ENCODE data around the gene SMIM22.
"Not testable (repeated sequence)": the region's sequence is repeated elsewhere in the genome, so short reads cannot be mapped to it uniquely, and the experiment has no call there.

SMIM22 gene

GRCh38 chr16:4769306-4769638 is 25.9 kb upstream of the SMIM22 start:
- no peak for DNase-seq

GRCh38 chr16:4771646-4772045 is 23.5 kb upstream of the SMIM22 start:
- DNase-seq: no peak

GRCh38 chr16:4772351-4772750 is 22.8 kb upstream of the SMIM22 start:
- no peak for DNase-seq

DNA sequence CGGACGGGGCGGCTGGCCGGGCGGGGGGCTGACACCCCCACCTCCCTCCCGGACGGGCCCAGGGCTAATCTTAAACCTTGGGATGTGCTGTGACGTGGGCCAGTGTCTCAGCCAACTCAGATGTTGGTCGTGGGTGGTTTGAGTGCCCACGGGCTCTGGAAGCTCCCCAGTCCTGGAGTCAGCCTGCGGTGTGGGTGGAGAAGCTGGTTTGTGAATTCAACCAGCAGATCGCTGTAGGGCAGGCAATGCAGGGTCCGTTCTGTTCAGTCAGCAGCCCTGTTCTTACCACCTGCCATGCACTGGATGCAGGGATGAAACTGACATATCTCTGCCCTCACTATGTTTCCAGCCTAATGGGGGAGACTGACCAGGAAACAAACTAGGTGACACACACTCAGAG is 20.2 kb upstream of the SMIM22 start:
- DNase-seq: no peak

- no peak for DNase-seq
Observed at GRCh38 chr16:4776141-4776705, 18.9 kb upstream of the SMIM22 start.

DNA sequence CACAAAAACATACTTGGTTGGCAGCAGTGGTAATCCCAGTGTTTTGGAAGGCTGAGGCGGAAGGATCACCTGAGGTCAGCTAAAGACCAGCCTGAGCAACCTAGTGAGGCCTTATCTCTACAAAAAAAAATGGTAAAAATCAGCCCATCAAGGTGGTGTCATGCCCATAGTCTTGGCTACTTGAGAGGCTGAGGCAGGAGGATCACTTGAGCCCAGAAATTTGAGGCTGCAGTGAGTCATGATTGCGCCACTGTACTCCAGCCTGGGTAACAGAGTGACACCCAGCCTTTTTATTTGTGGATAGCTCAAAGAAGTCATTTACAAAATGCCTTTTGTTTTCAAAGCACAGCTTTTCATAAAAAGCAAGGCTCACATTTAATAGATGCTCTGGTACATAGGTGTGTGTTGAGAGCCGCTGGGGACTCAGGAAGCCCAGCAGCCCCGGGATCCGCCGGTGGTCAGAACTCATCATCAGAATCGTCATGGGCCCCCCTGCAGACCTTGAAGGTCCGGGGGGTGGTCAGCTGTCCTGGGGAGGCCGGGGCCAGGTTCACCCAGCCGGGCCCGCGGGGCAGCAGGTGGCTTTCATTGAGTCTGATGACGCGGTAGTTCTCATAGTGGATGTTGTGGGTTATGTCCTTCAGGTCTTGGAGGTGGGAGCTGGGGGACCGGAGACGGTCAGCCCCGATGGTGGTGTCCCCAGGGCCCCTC is 17.7 kb upstream of the SMIM22 start:
- DNase-seq: no peak

- DNase-seq: no peak
Observed at GRCh38 chr16:4778050-4778392, 17.1 kb upstream of the SMIM22 start.

DNA sequence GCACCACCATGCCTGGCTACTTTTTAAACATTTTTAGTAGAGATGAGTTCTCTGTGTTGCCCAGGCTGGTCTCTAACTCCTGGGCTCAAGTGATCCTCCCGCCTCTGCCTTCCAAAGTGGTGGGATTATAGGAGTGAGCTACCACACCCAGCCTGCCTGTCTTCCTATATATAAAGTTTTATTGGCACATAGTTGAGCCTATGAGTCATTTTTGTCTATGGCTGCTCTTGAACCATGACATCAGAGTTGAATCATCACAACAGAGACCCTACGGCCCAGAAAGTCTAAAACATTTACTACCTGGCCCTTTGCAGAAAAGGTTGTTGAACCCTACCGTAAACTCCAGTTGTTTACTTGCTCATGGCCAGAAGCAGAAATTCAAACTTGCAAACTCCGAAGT is 14.9 kb upstream of the SMIM22 start:
- no peak for DNase-seq

DNA sequence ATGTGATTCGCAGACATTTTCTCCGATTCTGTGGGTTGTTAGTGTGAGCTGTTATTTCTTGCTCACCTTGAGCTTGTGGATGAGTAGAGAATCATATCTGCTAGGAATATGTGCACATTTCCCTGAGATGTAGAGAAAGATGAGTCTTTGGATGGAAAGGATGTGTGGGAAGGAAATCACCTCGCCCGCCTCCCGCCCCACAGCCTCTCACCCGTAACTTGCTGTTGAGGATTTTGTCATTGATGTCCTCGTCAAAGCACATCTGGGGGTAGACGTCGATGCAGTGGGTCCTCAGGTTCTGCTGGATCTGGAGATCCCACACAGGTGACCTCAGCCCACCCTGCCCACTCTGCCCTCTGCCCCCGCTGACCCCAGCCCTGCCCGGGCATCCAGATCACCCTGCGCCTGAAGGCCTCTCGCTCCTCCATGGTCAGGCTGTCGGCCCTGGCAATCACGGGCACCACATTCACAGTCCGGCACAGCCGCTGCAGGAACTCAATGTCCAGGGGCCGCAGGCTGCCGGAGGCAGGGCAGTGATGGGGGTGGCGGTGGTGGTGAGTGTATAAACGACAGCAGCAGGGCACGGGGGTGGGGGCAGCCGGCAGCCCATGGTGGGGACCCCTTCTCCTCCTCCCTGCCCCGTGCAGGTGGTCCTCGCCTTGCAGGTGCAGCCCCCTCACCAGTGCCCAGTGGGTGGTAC is 11.8 kb upstream of the SMIM22 start:
- DNase-seq: no peak

DNA sequence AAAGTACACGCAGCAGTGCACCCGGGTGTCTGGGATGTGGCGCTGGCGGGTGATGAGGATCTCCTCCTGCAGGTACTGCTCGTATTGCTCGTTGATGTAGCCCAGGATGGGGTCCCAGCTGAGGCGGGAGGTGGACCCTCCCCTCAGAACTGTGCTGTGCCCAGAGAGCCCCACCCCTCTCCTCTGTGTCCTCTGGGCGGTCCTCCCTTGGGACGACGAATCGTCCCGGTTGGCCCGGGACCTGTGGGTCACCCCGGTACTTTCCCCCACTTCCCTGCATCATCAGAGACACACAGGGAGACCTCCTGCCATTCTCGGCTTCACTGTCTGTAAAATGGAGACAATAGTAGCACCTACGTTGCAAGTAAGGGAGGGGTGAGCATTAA is 11.2 kb upstream of the SMIM22 start:
- no peak for DNase-seq

DNA sequence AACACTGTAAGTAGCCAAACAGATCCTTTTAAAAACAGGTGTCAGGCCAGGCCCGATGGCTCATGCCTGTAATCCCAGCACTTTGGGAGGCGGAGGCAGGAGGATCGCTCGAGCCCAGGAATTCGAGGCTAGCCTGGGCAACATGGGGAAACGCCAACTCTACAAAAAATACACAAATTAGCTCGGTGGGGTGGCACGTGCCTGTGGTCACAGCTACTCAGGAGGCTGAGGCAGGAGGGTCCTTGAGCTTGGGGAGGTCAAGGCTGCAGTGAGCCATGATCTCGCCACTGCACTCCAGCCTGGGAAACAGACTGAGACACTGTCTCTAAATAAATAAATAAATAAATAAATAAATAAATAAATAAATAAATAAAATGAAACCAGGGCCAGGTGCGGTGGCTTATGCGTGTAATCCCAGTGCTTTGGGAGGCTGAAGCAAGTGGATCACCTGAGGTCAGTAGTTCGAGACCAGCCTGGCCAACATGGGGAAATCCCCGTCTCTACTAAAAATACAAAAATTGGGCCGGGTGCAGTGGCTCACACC is 10.7 kb upstream of the SMIM22 start:
- DNase-seq: not testable (repeated sequence)

DNA sequence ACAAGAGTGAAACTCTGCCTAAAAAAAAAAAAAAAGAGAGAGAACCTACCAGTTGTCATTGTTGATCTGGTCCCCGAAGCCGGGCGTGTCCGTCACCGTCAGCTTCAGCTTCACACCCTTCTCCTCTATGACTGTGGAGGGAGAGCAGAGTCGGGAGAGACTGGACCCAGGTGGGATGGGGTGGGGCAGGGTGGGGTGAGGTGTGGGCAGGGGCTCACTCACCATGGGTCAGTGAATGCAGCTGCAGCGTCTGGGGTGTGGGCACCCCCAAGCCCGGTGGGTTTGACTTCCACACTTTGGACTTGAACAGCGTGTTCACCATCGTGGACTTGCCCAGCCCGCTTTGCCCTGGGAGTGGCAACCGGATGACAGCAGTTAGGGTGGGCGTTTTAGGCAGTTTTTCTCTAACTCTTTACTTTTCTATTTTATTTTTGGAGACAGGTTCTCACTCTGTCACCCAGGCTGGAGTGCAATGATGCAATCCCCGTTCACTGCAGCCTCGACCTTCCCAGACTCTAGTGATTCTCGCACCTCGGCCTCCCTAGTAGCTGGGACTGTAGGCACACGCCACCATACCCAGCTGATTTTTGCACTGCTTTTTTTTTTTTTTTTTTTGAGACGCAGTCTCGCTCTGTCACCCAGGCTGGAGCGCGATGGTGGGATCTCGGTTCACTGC is 9.3 kb upstream of the SMIM22 start:
- DNase-seq: no peak

GRCh38 chr16:4787068-4787467 is 8.1 kb upstream of the SMIM22 start:
- no peak for DNase-seq

DNA sequence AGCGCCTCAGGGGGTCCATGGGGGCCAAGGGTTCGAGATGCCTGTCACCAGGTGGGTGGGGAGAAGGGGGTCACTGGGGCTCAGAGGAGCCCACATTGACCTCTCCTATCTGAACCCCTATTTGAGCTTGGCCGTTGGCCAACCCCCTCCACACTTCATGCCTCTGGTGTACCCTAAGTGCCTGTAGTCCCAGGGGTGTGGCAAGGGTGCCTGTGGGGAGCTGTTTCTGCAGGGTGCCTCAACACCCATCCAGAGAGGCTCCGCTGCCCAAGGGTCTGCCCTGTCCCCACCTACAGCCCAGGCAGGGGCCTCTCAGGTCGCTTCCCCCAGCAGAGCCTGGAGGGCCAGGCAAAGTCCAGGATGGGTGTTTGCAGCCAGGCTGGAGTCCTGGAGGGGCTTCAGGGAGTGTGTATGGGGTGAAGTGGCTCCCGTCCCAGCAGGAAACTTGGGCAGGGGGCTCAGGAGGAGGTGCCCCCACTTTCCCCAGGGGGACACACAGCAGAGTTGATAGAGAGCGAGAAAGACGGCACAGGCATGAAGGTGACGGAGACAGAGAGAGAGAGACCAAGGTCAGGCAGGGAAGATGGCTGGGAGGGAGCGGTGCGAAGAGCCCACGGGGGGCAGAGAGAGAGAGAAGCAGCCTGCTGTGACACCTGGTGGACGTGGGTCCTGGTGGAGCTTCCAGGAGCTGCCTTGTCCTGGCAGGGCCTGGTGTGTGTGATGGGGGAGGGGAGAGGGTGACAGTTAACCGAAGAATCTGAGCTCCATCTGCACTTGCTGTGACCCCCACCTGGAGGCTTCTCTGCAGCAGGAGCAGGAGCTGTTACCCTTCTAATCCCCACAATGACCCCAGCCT is 7.3 kb upstream of the SMIM22 start, which contains the start of gene SEPTIN12:
TSS of gene SEPTIN12 (minus strand) at position 719 of the 856 bp plus-strand sequence. CDS start at position 19, 700 bp downstream.
- no peak for DNase-seq

DNA sequence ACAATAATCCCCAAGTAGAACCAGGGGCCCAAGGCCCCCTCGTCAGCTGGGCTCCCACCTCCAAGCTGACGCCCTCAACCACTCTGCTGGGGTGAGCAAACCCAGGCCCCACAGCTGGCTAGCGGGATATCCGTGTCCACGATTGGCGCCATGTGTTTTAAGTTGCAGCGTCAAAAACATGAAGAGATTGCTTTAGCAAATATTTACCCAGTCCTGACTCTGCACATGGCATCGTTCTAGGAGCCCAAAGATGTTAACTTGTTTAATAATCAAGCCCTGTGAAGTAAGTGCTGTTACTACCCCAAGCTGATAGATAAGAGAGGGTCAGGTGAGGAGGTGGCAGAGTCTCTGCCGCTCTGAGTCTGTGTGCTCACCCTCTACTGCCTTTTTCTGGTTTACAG is 6.7 kb upstream of the SMIM22 start:
- DNase-seq: no peak

GRCh38 chr16:4788910-4789309 is 6.3 kb upstream of the SMIM22 start:
- DNase-seq: no peak

DNA sequence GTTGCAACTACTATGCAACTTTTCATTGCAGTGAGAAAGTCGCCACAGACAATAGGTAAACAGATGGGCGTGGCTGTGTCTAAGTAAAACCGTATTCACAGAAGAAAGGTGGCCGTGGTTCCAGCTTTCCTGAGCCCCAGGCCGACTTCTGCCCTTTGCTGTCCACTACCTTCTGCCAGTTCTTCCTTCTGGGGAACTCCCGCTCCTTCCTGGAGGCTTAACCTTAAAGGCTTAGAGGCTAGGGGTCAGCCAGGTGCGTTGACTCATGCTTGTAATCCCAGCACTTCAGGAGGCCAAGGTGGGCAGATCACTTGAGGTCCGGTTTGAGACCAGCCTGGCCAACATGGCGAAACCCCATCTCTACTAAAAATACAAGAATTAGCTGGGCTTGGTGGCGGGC is 4.9 kb upstream of the SMIM22 start:
- no peak for DNase-seq

GRCh38 chr16:4790871-4791270 is 4.3 kb upstream of the SMIM22 start:
- DNase-seq: no peak

DNA sequence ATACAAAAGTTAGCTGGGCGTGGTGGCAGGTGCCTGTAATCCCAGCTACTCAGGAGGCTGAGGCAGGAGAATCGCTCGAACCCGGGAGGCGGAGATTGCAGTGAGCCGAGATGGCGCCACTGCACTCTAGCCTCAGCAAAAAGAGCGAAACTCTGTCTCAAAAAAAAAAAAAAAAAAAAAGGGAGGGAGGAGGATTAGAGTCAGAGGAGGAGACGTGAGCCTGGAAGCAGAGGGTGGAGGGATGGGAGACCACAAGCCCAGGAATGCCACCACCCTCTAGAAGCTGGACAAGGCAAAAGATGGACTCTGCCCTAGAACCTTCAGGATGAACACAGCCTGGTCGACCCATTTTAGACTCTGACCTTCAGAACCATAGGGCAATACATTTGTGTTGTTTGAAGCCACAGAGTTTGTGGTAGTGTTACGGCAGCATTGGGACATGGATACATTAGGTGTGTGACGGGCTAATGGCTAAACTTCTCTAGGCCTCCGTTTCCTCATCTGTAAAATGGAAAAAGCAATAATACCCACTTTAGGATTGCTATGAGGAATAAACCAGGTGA is 2.1 kb upstream of the SMIM22 start:
- DNase-seq: no peak

DNA sequence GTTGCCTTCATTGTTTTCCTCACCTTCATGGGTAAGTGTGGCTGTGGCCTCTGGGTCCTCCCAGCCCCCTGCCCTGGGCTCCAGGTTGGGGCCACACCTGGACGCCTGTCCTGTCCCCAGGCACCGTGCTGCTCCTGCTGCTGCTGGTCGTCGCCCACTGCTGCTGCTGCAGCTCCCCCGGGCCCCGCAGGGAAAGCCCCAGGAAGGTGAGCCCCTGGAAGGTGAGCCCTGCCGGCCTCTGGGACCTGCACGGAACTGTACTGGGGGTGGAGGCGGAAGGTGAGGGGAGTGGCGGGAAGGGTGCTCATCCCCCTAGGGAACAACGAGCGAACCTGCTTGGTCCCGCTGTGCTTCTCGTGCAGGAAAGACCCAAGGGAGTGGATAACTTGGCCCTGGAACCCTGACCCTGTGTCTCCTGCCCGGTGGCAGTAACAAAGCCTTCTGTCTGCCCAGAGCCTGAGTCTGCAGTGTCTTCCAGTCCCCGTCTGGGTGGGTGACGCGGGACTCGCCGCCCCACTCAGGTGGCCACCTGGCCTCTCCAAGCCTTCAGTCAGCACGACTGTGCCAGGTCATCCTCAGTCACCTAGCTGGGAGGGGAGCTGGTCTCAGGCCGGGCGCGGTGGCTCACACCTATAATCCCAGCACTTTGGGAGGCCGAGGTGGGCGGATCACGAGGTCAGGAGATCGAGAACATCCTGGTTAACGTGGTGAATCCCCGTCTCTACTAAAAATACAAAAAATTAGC is 831 bp downstream of the SMIM22 start:
- peak; percentile 28 for DNase-seq

DNA sequence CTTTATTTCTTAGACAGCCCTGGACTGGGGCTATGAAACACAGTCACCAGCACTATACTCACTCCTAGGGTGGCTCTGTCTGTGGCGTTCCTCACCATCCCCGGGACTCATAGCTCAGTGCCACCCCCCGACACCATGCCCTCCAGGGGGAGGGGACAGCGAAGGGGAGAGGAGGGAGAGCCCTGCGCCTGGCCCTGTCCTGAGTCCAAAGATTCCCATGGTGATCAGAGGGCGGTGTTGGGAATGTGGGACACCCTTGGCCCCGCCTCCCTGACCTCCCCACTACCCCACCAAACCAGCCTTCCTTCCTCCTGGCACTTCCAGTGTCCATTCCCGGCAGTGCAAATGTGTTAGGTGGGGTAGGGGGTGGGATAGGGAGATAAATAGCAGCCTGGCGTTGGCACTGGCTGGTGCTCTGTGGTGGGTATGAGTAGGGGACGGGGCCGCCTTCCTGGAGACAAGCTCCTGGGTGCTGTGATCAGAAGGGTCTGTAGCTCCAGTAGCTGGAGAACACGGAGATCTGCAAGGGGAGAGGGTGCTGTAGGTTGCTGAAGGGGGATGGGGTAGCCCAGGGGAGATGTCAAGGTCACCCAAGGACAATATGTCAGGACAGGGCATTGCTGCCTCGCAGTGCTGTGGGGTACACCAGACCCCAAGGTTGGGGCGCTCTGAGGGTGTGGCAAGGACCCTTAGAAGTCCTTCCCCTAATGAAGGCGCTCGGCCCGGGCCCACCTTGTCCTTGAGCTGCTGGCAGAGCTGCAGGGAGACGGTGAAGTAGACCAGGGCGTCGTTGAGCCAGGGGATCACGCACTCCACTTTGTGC is 2.0 kb downstream of the SMIM22 start:
- DNase-seq: peak; percentile 30

Data from right forelimb (tissue), 1 donor.